Measurements from ENCODE around the gene APOL1. TPM values are rescaled to one million over a fixed set of nuclear protein-coding genes. Genes with fewer than 3 reads are reported as not detected.

APOL1 gene
- polyA plus RNA-seq, 1 of the 3 experiments (the other 2 are of a cell fraction), result 0.56 TPM

GRCh38 chr22:36257948-36258670 is 5.2 kb downstream of the APOL1 start:
- Histone ChIP-seq H4K20me1 (ENCODE audit: insufficient read depth) (no peaks in the 10 kb centered on the region), H3K4me2 (no peak overlapping the region), H3K9ac (no peak overlapping the region), H3K4me1 (ENCODE audit: control insufficient read depth in 1 of 2, insufficient read depth in 2 of 2, low read depth in 1 of 2, low read length in 1 of 2) (peaks cover 0 to 19% of the 10 kb centered on the region in 2 experiments; a peak in 1 of 4 replicates), H3K79me2 (ENCODE audit: insufficient read depth) (no peaks in the 10 kb centered on the region), H3K27me3 (ENCODE audit: insufficient read depth) (no peaks in the 10 kb centered on the region), H3K9me2 (no peaks in the 10 kb centered on the region), H2AFZ (ENCODE audit: low read depth) (no peak overlapping the region), H3F3A (replicated peaks; ENCODE audit: insufficient read depth) (no peaks in the 10 kb centered on the region), H3K9me3 (no peaks in the 10 kb centered on the region), H3K36me3 (replicated peaks in 1 of 2; ENCODE audit: control insufficient read depth in 1 of 2, insufficient read depth in 2 of 2, low read length in 1 of 2) (no peaks in the 10 kb centered on the region), H3K27ac (ENCODE audit: low read depth in 2 of 2, low read length in 1 of 2) (no peak overlapping the region), H3K4me3 (ENCODE audit: low read depth in 2 of 2, low read length in 1 of 2) (no peak overlapping the region)
- POLR2A ChIA-PET, result no interaction called here
- CTCF ChIA-PET, result interaction anchor here (0.6 to 2.1 kb wide), 8 partner anchors 9 to 212 kb away, joined by 3 to 5 read pairs (median 3); no protein-coding TSS in a partner anchor
- TF ChIP-seq FOXM1 (IDR thresholded peaks at IDR 0.05; ENCODE audit: low read depth) (no peak), ELF1 (IDR thresholded peaks at IDR 0.05) (no peak), NRF1 (IDR thresholded peaks at IDR 0.05; ENCODE audit: low read depth, low read length) (no peak), CTCF (IDR thresholded peaks at IDR 0.05) (no peak)
- WGBS (ENCODE audit: low lambda C conversion rate), result 86% methylated on average over 13 of the region's 13 CpGs
- no peak for DNase-seq

GRCh38 chr22:36258701-36259614 is 6.0 kb downstream of the APOL1 start:
- no peak overlapping the region for H3K9ac ChIP-seq
- no peaks in the 10 kb centered on the region for H3K36me3 ChIP-seq (replicated peaks in 1 of 2; ENCODE audit: control insufficient read depth in 1 of 2, insufficient read depth in 2 of 2, low read length in 1 of 2)
- POLR2A ChIA-PET, result interaction anchor here (0.9 kb wide), 1 partner anchor 11 kb away, joined by 3 read pairs; no protein-coding TSS in a partner anchor
- H3F3A ChIP-seq (replicated peaks; ENCODE audit: insufficient read depth), result no peaks in the 10 kb centered on the region
- H4K20me1 ChIP-seq (ENCODE audit: insufficient read depth), result no peaks in the 10 kb centered on the region
- 84% methylated on average over 15 of the region's 16 CpGs for WGBS (ENCODE audit: low lambda C conversion rate)
- no peak for TF ChIP-seq USF1 (IDR thresholded peaks at IDR 0.05; ENCODE audit: borderline replicate concordance, low read depth)
- no peak for TF ChIP-seq ZBTB33 (IDR thresholded peaks at IDR 0.05; ENCODE audit: borderline replicate concordance, low read depth)
- TF ChIP-seq ELF1 (IDR thresholded peaks at IDR 0.05), result no peak
- no peak for TF ChIP-seq EP300 (IDR thresholded peaks at IDR 0.05; ENCODE audit: borderline replicate concordance in 1 of 2, low read depth in 1 of 2, low read length in 1 of 2)
- no peak for TF ChIP-seq POLR2AphosphoS5 (IDR thresholded peaks at IDR 0.05; ENCODE audit: low read depth, low read length)
- TF ChIP-seq RCOR1 (IDR thresholded peaks at IDR 0.05; ENCODE audit: low read length), result no peak
- no peak for DNase-seq
- H3K9me3 ChIP-seq, result no peaks in the 10 kb centered on the region
- H3K27me3 ChIP-seq (ENCODE audit: insufficient read depth), result no peaks in the 10 kb centered on the region
- H3K4me2 ChIP-seq, result no peak overlapping the region
- peaks cover 0 to 13% of the 10 kb centered on the region in 2 experiments; a peak in 1 of 4 replicates for H3K4me1 ChIP-seq (ENCODE audit: control insufficient read depth in 1 of 2, insufficient read depth in 2 of 2, low read depth in 1 of 2, low read length in 1 of 2)
- CTCF ChIA-PET, result interaction anchor here (0.6 to 2.1 kb wide), 7 partner anchors 10 to 135 kb away, joined by 3 to 5 read pairs (median 3); no protein-coding TSS in a partner anchor
- H3K4me3 ChIP-seq (ENCODE audit: low read depth in 2 of 2, low read length in 1 of 2), result no peak overlapping the region
- H3K9me2 ChIP-seq, result no peaks in the 10 kb centered on the region
- no peak overlapping the region for H3K27ac ChIP-seq (ENCODE audit: low read depth in 2 of 2, low read length in 1 of 2)
- no peak overlapping the region for H2AFZ ChIP-seq (ENCODE audit: low read depth)
- H3K79me2 ChIP-seq (ENCODE audit: insufficient read depth), result no peaks in the 10 kb centered on the region
